Aorta (tissue), 5 donors: ENCODE data around the gene UPK2. TPM values are rescaled to one million over a fixed set of nuclear protein-coding genes. Genes with fewer than 3 reads are reported as not detected.

Experiments used
- ATAC-seq: fragments of 200-7000 bp; cut with Tn5 transposase; one replicate; pipeline ENCODE4 v1.9.1; 2022; ENCODE audit warnings: moderate library complexity; ENCODE audit not compliant: low FRiP score
- DNase-seq, 2 donors: peaks; one replicate each; pipeline ENCODE4 v3.0.0-alpha.2; 2020
- H3K27ac ChIP-seq, 2 donors: one replicate each; pipeline ENCODE4 v1.5.1; 2013; ENCODE audit warnings: low read length in 2 of 2, mild to moderate bottlenecking in 2 of 2, moderate library complexity in 2 of 2, control low read depth in 1 of 2, inconsistent platforms in 1 of 2, low read depth in 1 of 2
- H3K27me3 ChIP-seq, 2 donors: one replicate each; pipeline ENCODE4 v1.6.1; 2013; ENCODE audit warnings: control low read depth in 1 of 2, low read length in 1 of 2, mild to moderate bottlenecking in 1 of 2, moderate library complexity in 1 of 2; ENCODE audit not compliant: insufficient read depth in 2 of 2, control insufficient read depth in 1 of 2
- H3K36me3 ChIP-seq, 2 donors: one replicate each; pipeline ENCODE4 v1.6.1; 2013; ENCODE audit warnings: control low read depth in 1 of 2, low read length in 1 of 2, mild to moderate bottlenecking in 1 of 2; ENCODE audit not compliant: insufficient read depth in 2 of 2, control insufficient read depth in 1 of 2
- H3K4me1 ChIP-seq, 2 donors: one replicate each; pipeline ENCODE4 v1.6.1; 2013; ENCODE audit warnings: low read length in 2 of 2, control low read depth in 1 of 2, mild to moderate bottlenecking in 1 of 2, moderate library complexity in 1 of 2; ENCODE audit not compliant: insufficient read depth in 2 of 2, control insufficient read depth in 1 of 2
- H3K4me3 ChIP-seq, 2 donors: one replicate each; pipeline ENCODE4 v1.5.1; 2013; ENCODE audit warnings: low read length in 2 of 2, control low read depth in 1 of 2, mild to moderate bottlenecking in 1 of 2
- H3K9me3 ChIP-seq: one replicate; pipeline ENCODE4 v1.6.1; 2013; ENCODE audit warnings: mild to moderate bottlenecking, low read length; ENCODE audit not compliant: control insufficient read depth
- WGBS, 2 donors: extraction: QIAGEN DNeasy Blood & Tissue Kit; methylation state at CpG; one replicate each; pipeline ENCODE4 v1.1.7; 2013; 5-methylcytosine and 5-hydroxymethylcytosine counted together
- intact Hi-C, 2 donors: fragments of 100-400 bp; cut with DNase I; formaldehyde crosslinking; loops; one replicate each; pipeline versions ENCODE4 v1.14.2 to v1.15.0; 2022
- polyA plus RNA-seq, 2 donors: library from polyadenylated mRNA; stranded (reverse); fragments of 200-250 nt; gene quantifications; one replicate each; pipeline ENCODE4 v1.2.3, GENCODE V29; 2013
- total RNA-seq, 2 donors: library from RNA; stranded (reverse); fragmentation: NEBNext Ultra II Directional; extraction: Animal tissue kit (Norgen Biotek cat#: 25700); gene quantifications; one replicate each; pipeline ENCODE4 v1.2.1, GENCODE V29; 2021
- donor health status: healthy with polysubstance abuse.
- donor health status: Bipolar disorder and iron deficiency.
- donor health status: DM: no; HTN: no; CAD: no.
- donor health status: DM: no; HTN: no; CAD: no.
- donor health status: DM: yes; HTN: yes; CAD: no.

Gene UPK2
- total and polyA plus RNA-seq, 4 donors: not detected

DNA sequence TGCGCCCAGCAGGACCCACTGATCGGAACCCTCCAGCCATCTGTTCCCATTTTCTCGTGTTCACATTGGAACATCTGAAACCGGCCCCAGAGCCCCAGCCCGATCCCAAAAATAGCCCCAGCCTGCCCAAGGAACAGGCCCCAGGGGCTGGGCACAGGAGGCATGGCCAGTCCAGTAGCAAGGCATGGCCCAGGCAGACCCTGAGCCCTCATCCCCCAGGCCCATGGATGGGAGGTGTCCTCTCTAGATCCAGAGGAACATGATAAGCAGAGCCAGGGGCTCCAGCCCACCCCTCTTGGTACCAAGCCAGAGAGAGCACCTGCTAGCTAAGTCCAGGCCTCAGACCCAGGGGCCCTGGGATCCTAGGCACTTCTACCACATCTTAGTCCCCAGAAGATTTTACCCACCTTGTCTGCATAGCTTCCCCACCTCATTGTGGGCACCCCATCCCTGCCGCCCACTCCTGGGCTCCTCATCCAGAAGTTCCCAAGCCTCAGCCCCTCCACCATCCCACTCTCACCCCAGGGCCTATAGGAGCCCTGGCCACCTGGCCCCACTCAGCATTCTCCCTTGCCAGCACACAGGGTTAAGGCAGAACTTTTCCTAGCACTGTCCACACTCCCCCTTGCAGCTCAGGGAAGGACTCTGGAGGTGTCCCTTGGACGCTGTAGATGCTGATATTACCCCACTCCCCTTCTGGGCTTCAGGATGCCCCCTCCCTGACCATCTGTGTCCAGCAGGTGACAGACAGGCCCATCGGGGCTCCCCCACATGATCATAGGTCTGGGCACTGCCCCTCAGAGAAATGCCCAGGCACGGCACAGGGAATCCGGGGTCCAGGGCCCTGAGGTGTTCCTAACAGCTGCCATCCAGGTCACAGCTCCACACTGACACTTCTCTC, 39.9 kb upstream of the UPK2 start:
- H3K27ac ChIP-seq: peak overlapping the region; percentile 30 to 76
- H3K4me3 ChIP-seq: no peak overlapping the region
- no peaks in the 10 kb centered on the region for H3K9me3 ChIP-seq
- no peaks in the 10 kb centered on the region for H3K27me3 ChIP-seq
- 12 to 18% methylated on average over 10 of the region's 10 CpGs for WGBS, 2 donors
- H3K36me3 ChIP-seq: no peaks in the 10 kb centered on the region
- DNase-seq: no peak
- intact Hi-C loops: no loop called here
- H3K4me1 ChIP-seq: no peaks in the 10 kb centered on the region
- ATAC-seq: no peak

DNA sequence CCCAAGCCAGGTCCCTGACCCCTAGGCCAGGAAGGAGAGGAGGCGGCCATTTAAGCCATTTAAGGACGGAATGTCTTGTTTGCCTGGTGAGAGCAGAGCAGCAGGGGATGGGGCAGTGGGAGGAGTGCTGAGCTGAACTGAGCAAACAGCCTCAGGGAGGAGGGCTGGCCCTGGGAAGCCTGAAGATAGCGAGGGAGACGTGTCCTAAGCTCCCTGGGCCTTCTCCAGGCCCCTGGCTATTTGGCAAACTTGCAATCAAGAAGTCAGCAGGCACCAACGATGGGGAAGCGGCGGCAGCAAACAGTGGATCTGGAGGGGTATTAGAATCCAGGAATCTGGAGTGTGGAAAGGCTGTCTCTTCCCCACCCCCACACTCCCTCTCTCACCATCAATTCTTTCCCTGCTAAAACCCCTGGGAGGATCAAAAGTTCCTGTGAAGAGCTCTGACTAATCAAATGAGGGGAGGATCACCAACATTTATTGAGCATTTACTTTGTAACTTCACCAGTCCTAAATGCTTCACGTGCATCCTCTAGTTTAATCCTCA, 39.2 kb upstream of the UPK2 start:
- no peaks in the 10 kb centered on the region for H3K9me3 ChIP-seq
- no peak overlapping the region for H3K4me3 ChIP-seq
- DNase-seq (peak in 1 of 2 donors; percentile 79), ATAC-seq (no peak)
- 5 to 8% methylated on average over 8 of the region's 8 CpGs for WGBS, 2 donors
- intact Hi-C loops: no loop called here
- no peaks in the 10 kb centered on the region for H3K36me3 ChIP-seq
- no peaks in the 10 kb centered on the region for H3K4me1 ChIP-seq
- peak overlapping the region; percentile 62 to 76 for H3K27ac ChIP-seq
- H3K27me3 ChIP-seq: no peaks in the 10 kb centered on the region

DNA sequence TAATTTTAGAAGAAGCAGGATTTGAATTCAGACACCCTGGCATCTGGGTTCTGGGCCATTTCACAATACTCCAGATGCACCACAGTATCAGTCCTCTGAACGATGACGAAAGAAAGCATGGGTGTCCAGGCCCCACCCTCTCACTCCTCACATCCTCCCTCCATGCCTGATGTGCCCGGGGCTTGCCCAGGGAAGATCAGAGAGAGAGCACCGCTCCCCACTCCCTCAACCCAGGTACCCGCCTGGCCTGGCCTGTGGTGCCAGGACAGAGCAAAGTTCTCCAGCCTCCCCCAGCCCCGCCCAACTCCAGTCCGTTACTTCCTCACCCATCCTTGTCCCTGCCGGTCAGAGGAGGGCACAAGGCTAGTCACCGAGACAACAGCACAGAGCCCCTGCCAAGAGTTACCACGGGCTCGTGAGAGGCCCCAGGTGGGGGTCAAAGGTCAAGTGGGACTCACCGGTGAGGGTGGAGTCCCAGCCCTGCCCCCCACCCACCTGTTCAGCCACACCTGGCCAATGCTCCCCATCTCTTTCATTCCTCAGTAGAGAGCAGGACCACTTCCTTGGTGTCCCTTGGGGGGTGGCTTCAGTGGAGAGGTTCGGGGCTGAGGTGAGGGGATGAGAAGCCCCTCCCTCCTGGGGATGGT, 38.5 kb upstream of the UPK2 start:
- intact Hi-C loops: no loop called here

DNA sequence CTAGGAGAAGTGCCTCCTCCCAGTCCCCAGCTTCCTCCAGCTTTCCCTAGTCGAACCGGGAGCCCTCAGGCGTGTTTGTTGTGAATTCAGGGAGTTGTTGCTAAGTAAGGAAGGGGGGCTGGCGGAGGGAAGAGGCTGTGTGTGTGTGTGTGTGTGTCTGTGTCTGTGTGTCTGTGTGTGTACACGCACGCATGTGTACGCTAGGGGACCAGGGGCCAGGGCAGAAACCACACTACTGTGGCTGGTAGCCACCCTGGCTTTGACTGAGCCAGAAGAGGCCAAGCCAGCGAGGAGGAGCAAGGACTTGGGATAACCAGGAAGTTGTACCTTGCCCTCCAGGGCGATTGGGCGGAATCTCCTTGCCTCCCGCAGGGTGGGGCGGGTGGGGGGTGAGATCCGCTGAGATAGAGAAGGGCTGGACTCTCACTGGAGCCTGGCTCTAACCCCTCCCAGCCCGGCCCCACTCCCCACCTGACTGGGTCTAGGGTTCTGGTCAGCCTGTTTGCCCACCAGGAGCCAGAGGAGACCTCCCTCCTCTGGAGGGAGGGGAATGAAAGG, 37.9 kb upstream of the UPK2 start:
- no peaks in the 10 kb centered on the region for H3K4me1 ChIP-seq
- intact Hi-C loops: no loop called here
- no peaks in the 10 kb centered on the region for H3K9me3 ChIP-seq
- peak; percentile 88 to 90 for DNase-seq
- ATAC-seq: peak; percentile 49
- no peaks in the 10 kb centered on the region for H3K36me3 ChIP-seq
- 3% methylated on average over 14 of the region's 14 CpGs for WGBS, 2 donors
- H3K4me3 ChIP-seq: peak overlapping the region in 1 of 2 donors; percentile 6
- H3K27ac ChIP-seq: peak overlapping the region; percentile 62 to 87
- no peaks in the 10 kb centered on the region for H3K27me3 ChIP-seq

More for the DNA sequence above, 38.5 kb upstream of the UPK2 start:
- ATAC-seq (peak; percentile 56), DNase-seq (peak in 1 of 2 donors; percentile 75)
- Histone ChIP-seq H3K9me3 (no peaks in the 10 kb centered on the region), H3K4me1 (no peaks in the 10 kb centered on the region), H3K27ac (peak overlapping the region; percentile 62 to 80), H3K27me3 (no peaks in the 10 kb centered on the region), H3K4me3 (no peak overlapping the region), H3K36me3 (no peaks in the 10 kb centered on the region)
- 7 to 8% methylated on average over 13 of the region's 13 CpGs for WGBS, 2 donors

DNA sequence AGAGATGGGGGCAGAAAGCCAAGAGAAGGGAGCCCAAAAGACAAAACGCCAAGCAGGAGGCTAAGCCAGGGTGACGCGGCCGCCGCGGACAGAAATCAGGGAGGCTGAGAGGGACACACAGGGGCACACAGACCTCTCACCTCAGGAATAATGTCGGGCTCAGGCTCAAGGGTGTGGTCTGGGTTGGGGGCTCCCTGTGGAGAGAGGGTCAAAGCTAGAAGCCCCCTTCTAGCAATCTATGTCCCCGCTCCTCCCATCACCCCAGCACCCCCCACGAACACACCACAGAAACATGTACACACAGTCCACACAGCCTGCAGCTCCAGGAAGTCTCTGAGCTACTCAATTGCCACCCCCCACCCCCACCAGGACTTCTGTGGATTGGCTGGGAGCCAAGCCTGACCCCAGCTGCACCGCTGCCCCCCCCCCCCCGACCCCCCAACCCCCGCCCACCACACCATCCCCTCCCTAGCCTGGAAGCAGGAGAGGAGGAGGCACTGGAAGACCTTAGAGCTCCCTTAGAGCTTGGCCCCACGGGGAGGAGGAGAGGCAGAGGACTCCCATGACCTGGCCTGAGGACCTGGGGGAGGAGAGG, 37.3 kb upstream of the UPK2 start:
- no peaks in the 10 kb centered on the region for H3K9me3 ChIP-seq
- H3K36me3 ChIP-seq: no peaks in the 10 kb centered on the region
- peak overlapping the region in 1 of 2 donors; percentile 6 for H3K4me3 ChIP-seq
- peak overlapping the region; percentile 62 to 87 for H3K27ac ChIP-seq
- WGBS, 2 donors: 3 to 5% methylated on average over 11 to 13 of the region's 13 CpGs
- DNase-seq (no peak), ATAC-seq (no peak)
- no peaks in the 10 kb centered on the region for H3K4me1 ChIP-seq
- intact Hi-C loops: no loop called here
- no peaks in the 10 kb centered on the region for H3K27me3 ChIP-seq

DNA sequence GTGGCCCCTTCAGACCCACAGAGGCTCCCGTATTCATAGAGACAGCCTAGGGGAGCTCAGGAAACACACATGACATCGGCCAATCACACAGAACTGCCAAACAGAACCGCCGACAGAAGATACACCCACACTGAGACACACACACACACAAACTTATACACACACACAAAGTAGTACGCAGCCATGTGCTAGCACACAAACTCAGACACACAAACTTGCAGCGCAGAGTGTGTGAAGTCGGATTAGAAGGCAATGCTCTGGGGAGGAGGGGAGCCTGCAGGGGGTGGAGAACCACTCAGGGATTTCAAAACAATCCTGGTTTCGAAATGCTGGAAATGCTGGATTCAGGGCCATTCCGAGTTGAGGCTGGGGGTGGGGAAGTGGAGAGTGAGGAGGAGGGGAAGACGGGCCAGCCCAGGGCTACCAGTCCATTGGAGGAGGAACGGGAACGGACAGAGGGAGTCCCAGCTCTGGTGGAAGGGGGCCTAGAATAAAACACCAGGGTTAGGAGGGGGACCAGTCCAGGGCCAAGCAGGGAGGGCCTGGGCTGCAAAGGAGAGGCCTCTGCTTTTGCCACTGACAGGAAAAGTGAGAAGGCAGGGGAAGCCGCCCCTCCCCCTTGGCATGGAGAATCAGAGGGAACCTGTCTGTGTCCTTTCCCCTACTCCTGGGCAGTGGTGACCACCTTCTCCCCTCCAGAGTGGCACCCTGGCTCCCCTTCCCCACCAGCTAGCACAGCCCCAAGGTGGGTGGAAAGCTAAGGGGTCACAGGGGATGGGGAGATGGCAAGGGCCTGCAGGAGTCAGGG, 34.8 kb upstream of the UPK2 start:
- intact Hi-C loops: no loop called here
- no peaks in the 10 kb centered on the region for H3K4me1 ChIP-seq
- H3K36me3 ChIP-seq: no peaks in the 10 kb centered on the region
- ATAC-seq: peak; percentile 28
- no peaks in the 10 kb centered on the region for H3K27me3 ChIP-seq
- peak overlapping the region; percentile 0 to 13 for H3K4me3 ChIP-seq
- peak; percentile 83 to 86 for DNase-seq
- no peaks in the 10 kb centered on the region for H3K9me3 ChIP-seq
- peak overlapping the region; percentile 8 to 83 for H3K27ac ChIP-seq
- WGBS, 2 donors: 2 to 3% methylated on average over 13 of the region's 13 CpGs

DNA sequence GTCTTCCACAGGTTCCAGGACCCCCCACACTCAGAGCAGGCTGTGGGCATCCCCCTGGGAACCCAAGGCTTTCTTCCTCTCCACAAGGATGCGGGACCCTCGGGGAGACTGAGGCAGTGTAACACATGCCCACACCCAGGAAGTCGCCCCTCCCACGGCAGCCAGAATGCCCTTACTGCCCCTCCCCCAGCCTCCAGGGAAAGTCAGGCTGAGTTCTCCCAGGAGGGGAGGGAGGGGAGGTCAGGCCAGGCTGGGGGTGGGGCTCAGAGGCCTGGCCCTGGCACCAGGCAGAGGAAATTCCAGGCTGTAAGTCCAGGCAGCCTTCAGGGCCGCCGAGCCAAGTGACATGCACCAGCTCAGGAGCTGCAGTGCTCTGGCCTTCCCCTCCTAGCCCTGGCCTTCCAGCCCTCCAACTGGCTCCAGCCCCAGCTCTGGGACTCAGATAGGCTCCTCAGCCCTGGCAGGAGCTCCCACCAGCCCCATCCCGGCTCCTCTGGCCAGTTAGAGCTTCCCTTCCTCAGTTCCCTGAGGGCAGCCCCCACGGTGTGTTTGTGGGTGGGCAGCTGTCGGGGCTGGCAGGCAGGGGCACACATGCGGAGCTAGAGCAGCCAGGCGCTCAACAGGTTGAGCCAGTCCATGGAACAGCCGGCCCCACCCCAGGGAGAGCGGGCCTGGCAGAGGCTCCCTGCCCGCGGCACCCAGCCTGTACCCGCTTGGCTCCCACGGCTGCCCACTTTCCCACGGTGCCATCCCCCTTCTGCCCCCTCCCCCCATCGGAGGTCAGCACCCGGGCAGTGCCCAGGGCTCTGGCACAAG, 34.0 kb upstream of the UPK2 start:
- no peaks in the 10 kb centered on the region for H3K27me3 ChIP-seq
- no peaks in the 10 kb centered on the region for H3K36me3 ChIP-seq
- no peaks in the 10 kb centered on the region for H3K4me1 ChIP-seq
- peak overlapping the region; percentile 45 to 83 for H3K27ac ChIP-seq
- H3K9me3 ChIP-seq: no peaks in the 10 kb centered on the region
- peak; percentile 93 to 94 for DNase-seq
- peak; percentile 76 for ATAC-seq
- H3K4me3 ChIP-seq: peak overlapping the region; percentile 38 to 76
- WGBS, 2 donors: 2 to 3% methylated on average over 15 to 20 of the region's 20 CpGs
- intact Hi-C loops: no loop called here
